ENCODE data around the gene PARK7.

Gene PARK7

DNA sequence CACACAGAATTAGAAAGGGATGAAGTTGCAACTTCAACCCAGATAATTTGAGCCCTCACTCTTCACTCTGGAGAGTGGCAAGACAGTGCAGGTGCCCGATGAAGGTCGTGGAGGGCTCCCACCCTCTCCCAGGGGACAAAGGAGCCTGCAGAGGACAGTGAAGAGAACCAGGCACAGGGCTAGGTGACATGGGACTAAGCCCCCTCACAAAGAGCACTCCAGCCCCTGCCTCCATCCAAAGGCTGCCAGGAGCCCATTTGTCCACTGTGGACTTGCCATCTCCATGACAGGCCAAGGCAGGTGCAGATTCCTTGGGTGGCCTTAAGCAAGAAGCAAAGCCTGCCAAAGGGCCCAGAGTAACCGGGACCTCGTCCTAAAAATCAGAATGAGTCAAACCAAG is 49.5 kb downstream of the PARK7 start:
- no peak for DNase-seq

DNA sequence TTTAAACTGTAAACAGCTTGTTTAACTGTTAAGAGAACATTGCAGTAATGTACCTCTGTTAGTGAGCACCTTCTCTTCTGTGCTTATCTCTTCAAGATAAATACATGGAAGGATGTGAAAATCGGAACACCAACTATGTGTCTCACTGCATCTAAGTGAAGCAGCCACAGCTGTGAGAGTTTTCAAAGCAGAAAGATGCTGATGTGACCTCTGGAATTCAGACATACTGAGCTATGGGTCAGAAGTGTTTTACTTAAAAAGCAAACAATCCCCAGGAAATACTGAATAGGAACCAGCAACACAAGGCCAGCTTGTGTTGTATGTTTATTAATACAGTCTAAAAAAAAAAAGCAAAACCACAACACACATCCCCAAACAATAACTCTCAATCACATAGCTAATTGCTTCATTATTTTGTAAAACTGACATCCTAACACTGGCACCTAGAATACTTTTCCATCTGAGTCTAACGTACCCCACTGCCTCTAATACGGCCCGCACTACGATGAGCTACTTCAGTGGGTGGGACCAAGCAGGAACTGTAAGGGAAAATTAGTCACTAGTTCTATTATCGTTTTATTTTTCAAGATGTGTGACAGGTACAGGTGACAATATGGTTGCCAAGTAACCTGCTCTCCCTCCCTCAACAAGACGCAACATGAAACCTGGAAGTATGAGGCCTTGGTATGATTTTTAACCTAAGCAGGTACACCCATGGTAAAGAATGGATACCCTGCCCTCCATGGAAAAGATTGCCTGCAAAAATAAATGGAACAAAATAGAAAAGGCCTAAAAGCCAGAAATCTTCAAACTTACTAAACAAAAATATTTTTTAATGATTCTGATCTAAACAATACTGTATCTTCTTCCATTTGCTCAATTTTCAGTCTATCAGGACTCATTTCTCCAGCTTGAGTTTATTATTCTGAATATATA is 50.7 kb downstream of the PARK7 start:
- DNase-seq: no peak

DNA sequence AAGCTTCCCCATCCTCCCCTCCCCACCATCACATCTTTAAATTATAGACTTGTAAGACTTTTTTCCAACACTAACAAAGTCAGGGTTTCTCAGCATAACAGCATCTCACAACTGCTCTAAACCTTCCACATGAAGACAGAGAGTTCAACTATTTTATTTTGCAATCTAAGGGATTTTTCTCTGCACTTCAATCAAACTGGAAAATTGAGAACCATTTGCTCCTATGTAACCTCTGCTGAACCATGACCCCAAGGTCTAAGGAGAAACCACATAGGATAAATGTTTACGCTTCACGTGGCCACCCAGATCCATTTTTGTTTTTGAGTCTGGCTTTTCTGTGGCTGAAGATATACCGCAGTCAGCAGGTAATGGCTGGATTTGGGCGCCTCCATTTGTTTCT is 51.4 kb downstream of the PARK7 start:
- DNase-seq: no peak

DNA sequence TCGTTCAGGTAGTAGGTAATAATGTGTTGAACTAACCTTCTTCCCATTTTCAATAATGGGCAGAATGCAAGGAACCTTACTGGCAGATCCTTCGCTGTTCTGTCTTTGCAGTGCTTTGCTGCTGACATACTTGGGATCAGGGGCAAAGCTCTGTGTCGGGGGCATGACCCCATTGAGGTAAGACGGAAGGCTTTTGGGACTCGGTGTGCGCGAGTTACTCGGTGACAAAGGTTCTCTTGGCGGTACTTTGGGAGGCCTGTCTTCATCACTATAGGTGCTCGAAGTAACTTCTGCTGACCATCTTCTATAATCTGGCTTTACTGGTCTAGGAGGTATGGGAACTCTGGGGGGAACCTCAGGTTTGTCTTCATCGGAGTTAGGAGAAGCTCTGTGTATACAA is 51.9 kb downstream of the PARK7 start:
- no peak for DNase-seq

DNA sequence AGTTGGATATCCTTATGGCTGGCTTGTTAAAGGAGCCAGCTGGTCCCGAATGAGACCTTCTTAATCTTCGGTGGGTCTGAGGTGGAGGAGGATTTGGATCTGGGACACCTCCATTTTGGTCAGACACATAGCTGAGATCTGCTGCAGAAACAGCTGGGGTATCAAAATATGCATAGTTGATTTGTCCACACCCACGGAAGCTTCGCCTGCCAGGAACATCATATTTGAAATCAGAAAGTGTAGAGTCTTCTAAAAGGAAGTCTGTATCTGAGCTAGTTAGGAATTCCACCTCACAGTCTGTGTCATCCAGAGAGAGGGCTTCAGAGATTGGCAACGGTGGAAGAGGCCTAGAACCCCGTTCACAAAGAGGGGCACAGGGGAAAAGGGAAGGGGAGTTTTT is 52.3 kb downstream of the PARK7 start:
- DNase-seq: no peak

DNA sequence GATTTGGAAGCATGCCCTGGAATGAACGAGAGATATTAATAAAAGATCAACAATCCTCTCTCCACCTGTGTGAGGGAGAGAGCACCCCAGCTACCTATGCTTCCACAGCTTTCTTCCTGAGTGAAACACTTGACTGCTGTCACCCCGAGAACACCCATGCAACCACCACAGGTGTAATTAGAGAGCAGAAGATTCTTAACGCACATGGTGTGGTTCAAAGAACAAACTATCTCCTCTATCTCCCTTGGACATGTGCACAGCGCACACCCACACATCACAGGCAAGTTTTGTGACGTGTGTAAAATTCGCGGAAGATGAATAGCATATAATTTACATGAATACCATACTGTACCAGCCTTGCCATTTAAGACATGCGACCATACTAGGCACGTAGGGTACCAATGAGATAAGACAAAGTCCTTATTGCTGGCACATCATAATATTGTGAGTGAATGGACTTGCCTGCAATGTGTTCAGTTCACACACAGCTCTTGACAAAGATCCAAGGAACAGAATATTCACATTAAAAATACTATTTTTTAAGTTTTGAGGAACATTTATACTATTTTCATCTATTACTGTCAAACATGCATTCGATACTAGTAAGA is 53.0 kb downstream of the PARK7 start:
- DNase-seq: no peak

DNA sequence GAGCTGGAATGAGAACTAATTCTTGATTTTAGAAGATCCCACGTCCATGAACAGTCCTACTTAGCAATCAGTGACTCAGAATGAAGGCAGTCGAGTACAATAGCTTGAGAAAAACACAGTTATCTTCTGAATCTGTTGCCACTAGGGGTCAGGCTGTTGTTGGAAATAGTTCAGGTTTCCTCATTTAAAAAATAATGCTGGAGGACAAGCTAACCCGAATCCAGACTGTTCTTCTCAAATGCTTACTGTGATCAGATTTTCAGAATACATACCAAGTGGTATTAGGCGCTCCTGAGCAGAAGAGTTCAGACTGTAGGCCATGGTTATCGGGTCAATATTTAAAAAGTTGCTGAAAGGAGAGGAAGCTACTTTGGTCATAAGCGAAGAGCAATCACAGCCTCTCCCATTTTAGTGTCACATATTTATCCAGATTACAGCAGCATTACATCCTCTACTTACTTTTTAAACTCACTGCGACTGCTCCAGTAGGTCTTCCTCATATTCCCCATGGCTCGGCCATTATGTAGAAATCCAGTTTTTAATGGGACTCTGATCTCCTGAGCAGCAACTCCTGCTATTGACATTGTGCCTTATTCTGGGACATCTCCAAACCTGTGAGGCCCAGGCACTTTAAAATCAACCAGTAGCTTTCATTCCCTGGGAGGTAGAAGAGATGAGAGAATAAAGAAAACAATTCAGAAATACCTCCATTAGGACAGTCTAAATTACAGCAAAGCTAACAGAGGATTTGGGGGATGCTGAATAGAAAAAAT is 53.7 kb downstream of the PARK7 start:
- DNase-seq: peak; percentile 54

DNA sequence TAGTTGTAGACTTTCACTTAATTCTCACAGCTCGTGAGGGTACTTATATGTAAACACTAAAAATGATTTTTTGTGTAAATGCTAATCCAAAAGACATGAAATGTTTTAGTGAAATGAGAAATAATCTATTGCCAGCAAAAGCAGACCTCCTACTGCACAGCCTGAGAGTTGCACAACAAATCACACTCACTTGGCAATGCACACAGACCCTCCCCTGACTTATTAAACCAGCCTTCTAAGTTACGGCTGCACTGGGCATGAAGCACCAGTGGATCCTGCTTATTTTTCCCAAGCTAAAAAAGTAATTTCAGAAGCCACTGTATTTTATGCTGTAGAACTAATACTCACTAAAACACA is 54.3 kb downstream of the PARK7 start:
- DNase-seq: no peak

DNA sequence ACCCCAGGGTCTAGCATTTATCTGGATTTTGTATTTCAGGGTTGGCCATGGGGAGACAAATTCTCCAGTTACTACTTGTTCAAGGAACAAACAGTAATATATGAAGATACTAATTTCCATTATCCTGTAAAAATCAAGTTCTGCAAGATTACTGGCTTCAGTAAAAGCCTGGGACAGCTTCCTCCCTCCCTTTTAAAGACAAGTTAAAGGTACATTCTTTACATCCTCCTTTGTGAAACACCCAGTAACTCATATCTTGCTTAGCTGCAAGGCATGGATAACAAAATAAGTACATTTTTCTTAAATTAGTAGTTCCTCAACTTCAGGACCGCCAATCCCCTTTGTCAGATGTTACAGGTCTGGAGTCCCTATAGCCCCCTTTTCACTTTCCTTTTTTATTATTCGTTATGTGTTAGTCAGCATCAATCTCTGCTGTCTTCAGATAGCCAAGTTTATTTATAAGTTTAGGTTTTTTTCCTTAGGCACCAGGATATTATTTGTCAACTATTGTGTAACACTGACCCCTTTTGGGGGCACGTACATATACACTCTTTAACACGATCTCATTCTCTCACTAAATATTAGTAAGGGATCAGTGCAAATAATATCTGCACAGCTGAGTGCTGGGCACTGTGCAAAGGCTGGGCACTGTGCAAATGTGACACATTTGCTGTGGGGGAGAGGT is 54.8 kb downstream of the PARK7 start:
- DNase-seq: peak; percentile 26

DNA sequence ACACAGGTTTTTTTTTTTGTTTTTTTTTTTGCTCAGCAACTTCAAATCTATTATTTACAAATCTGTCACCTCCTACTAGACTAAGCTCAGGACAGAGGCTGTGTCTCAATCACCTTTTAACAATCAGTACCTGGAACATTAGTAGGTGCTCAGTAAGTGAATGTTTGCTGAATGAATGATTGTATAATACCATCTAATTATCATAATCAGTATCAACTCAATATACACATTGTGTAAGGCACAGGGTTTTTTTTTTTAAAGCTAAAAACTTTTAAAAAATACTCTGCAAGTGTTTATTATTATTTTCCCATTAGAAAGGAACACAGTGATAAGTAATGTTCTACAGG is 55.4 kb downstream of the PARK7 start:
- DNase-seq: no peak

DNA sequence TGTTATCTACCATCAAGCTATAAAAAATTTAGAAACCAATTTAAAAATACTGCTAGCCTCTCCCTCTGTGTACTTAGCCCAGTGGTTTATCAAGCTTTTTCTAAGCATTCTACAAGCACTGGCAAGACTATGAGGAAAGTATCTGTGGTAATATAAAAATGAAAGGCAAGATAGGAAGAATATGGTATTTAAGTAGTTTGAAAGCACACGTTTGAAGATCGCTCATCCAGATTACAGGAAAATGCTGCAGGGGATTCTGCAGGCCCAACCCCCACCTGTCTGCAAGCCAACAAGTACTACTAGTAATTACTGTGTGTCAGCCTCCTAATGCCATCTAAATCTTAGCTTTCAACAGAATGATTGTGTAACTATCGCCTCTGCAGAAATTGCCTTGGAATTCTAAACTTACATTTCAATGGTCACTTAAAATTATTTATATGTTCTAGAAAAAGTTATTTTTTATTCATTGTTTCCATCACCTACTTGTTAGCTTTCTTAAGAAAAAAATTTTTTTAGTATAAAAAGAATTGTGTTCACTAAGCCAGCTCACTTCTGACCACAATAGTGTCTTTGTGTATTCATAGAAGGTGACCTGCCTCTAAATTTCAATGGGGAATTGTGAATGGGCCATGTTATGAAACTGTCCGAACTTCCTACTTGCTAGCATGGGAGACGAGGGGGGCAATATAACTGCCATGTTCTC is 56.1 kb downstream of the PARK7 start:
- DNase-seq: peak; percentile 48

DNA sequence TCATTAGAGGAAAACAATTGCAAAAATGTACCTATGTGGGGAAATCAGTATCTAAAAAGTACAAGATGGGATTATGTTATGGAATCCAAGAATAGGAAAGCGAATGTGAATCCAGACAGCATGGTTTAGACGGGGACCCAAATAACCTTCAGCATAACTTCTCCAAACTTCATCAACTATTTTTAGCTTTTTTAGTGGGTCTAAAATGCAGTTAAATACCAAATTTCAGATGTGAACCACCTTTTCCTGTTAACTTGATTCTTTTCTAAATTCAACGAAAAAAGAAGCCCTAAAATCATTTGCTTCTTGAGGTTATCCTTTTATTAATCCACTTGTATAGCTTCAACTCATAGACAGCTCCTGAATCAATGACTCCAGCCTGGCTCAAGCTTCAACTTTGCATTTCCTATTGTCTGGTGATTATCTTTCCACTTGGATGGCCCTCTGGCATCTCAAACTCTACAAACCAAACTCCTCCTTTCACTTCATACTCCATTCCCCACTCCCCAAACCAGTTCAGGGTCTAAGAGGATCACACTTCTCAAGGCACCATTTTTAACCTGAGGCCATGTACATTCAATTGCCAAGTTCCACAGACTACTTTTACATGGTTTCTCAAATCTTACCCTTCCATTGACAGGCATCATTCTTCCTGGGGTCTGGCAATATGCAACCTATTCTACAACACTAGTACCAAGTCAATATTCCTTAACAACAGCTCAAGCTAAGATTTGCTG is 57.1 kb downstream of the PARK7 start:
- DNase-seq: no peak

DNA sequence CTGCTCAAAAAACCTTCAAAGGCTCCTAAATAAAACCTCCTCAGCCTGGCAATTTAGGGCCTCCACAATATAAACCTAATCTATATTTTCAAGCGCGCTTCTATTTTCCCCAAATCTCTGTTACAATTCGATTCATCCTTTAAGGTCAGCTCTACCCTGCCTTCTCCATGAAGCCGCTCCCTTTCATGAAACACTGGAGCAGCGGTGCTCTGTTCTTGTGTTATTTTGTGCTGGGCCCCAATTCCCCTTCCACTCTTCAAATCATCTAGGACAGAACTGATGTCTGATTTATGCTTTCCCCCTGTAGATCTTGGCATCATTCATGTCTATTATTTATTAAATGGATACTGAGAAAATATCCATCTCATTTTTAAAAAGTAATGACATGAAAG is 57.7 kb downstream of the PARK7 start:
- no peak for DNase-seq

DNA sequence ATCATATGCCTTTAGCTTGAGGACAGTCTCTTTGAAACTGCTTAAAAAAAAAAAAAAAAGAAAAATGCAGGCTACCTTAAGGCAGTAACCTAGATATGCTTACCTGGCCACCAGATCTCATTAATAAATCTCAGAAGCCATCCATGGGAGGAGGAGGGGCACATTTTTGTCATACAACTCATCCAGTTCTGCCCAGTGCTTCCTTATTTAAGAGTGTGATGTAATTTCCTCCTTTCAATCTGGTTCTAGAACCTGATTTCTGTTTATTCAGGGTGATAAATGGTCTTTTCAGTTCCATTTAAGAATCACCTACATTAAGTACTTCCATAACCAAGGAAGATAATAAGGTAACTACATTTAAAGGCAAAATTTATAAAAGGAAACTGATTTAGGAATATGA is 58.5 kb downstream of the PARK7 start:
- no peak for DNase-seq

DNA sequence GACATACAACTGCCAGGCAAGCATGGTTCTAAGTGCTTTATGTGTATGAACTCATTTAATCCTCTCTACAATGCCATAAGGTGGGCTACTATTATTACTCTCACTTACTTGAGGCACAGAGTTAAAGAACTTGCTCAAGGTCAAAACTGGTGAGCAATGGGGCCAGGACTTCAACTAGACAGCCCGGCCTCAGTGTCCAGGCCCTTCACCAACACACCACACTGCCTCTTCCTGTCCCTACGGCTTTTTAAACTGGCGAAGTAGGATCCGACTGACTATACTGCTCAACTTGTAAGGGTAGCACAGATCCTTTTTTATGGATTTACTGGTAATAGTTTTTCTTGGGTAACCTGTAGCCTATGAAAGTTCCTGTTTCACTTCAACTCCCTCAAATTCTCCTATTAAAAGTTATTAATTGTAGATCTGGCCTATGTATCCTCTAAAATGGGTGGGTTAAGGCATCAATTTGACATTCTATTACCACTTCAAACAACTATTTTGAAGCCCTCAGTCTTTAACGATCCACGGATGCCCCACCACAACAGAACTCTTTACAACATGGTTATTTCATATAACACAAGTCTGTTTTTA is 60.3 kb downstream of the PARK7 start:
- DNase-seq: no peak

DNA sequence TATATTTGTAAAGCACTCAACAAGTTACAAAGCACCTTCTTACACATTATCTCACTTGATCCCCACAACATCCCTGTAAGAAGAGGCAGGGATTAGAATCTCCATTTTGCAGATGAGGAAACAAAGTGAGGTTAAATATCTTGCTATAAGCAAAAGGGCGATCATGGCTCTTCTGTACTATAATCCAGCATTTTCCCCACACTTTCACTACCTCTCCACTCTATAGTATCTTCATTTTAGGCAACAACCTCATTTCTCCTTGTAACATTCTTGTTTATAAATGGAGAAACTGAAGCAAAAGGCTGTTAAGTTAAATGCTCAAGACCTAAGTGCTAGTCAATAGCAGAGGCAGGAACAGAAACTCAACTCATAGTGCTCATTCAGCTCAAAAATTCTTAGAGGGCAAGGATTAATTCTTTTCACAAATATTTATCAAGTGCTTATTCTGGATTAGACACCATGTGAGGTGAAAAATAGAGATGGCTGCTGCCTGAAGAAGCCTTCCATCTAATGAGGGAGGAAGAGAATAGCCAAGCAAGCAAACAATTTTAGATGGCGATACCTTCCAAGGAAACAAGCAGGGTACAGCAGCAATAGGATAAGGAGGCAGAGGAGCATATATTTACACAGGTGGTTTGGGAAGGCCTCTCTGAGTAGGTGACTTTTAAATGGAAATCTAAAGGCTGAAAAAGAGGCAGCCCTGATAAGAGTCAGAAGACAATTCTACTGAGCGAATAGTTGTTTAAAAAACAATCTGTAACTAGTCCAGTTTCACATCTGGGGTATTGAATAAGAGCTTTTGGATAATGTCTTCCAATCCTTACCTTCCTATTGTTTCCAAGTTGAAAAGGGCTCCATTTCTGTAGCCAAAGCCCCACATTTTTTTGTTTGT is 61.1 kb downstream of the PARK7 start:
- no peak for DNase-seq

DNA sequence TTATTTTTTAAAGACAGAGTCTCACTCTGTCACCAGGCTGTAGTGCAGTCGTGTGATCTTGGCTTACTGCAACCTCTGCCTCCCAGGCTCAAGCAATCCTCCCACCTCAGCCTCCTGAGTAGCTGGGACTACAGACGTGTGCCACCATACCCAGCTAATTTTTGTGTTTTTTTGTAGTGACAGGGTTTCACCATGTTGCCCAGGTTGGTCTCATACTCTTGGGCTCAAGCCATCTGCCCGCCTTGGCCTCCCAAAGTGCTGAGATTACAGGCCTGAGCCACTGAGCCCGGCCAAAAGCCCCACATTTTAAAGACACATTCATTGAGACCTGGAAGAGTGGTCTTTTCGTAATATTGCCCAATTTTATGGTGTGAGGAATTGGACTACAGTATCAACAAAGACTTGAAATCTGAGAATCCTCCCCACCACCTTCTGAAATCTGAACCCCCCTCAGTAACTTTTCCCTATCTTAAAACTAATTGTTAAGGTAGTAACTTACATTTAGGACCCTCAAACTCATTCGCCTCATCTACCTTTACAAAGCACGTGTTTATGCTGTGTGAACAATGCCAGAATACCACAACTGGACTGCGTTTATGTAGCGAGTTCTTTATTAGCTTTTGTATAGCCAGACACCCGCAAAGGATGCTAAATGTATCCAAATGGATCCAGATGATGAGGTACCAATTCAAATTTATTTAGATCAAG is 61.9 kb downstream of the PARK7 start:
- DNase-seq: no peak

DNA sequence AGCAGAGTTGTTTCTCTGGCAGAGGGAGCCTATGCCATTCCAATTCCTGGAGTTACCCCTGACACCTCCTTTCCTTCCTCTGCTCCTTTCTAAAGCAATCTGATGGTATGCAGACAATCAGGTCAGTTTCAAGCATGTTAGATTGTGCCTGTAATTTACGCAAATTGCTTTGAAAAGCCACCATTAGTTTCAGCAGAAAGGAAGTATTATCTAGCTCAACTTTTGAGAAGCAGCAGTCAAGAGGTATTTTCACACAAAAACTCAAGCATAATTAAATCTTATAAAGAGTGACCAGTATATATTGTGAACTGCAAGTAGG is 62.4 kb downstream of the PARK7 start:
- no peak for DNase-seq

DNA sequence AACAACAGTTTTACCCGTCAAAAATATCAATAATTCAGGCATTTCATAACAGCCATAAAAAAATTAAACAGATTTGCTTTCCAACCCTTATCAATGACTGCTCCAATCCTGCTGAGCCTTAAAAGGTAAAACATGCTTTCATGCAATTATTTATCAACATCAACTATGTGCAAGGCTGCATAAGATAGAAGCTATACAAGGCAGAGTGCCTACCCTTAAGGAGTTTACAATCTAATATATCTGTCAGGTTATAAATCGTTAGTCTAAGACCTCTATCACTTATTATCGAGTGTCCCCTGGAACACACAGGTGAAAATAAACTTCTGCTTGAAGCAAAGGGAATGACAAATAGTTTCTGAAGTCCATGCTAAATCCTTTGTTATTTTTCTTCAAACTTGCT is 62.8 kb downstream of the PARK7 start:
- DNase-seq: no peak

DNA sequence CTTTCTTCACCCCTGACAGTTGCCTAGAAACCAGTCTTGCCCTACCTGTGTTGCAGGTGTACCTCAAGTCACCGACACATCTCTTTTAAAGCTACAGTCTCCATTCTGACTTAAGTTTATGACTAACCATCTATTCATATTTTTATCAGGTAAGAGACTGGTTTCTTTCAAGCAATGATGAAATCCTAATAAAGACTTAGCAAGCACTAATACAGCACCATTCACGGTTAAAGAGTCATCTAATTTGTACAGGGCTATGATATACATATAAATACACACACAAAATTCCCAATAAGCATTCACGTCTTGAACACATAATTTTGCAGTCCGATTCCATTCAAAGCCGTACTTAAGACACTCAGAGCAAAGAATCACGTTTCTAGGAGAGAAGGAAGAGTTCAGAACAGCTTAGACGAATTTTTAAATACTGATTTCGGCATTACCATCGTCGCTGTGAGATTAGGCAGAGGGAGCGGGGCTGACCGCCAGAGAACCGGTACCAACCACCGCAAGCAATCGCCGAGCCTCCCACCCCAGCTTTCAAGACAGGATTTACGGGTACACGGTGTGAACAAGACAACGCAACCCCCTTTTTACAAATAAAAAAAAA is 63.7 kb downstream of the PARK7 start:
- peak; percentile 43 for DNase-seq

All from NCI-H1105 treated with DMSO at 0.1 percent for 48 hours (cell line).